ACC112 (cell line): Measurements from ENCODE around the gene PARD3B.
A peak's percentile ranks its signal among the peaks of the same experiment; 100 is the strongest.

ENCODE experiments used
- H2AFZ ChIP-seq: fragments of 200-600 bp; sonication (generic); one replicate; pipeline ENCODE4 v1.6.0; 2017; ENCODE audit warnings: antibody characterized with exemption, low read length; ENCODE audit not compliant: unreplicated experiment
- H3K27ac ChIP-seq: fragments of 200-600 bp; sonication (generic); 2 replicates; pipeline ENCODE4 v1.5.1; 2014; ENCODE audit warnings: low read depth, mild to moderate bottlenecking, antibody characterized with exemption, low read length, moderate library complexity
- H3K27me3 ChIP-seq: fragments of 200-600 bp; sonication (generic); 2 replicates; pipeline ENCODE4 v1.6.1; 2014; ENCODE audit warnings: mild to moderate bottlenecking, antibody characterized with exemption, low read length, moderate library complexity, mixed read lengths; ENCODE audit not compliant: insufficient read depth
- H3K36me3 ChIP-seq: fragments of 200-600 bp; sonication (generic); 2 replicates; pipeline ENCODE4 v1.6.1; 2016; ENCODE audit warnings: mild to moderate bottlenecking, antibody characterized with exemption, low read length, moderate library complexity, mixed read lengths; ENCODE audit not compliant: insufficient read depth
- H3K4me1 ChIP-seq: fragments of 200-600 bp; sonication (generic); one replicate; pipeline ENCODE4 v1.6.1; 2016; ENCODE audit warnings: low read length, mixed read lengths; ENCODE audit not compliant: insufficient read depth, unreplicated experiment, control insufficient read depth
- H3K4me3 ChIP-seq: fragments of 200-600 bp; sonication (generic); 2 replicates; pipeline ENCODE4 v1.5.1; 2014; ENCODE audit warnings: mild to moderate bottlenecking, low read depth, low read length
- H3K79me2 ChIP-seq: fragments of 200-600 bp; sonication (generic); one replicate; pipeline ENCODE4 v1.6.0; 2016; ENCODE audit warnings: low read length; ENCODE audit not compliant: control insufficient read depth, unreplicated experiment, insufficient read depth

The PARD3B gene

DNA sequence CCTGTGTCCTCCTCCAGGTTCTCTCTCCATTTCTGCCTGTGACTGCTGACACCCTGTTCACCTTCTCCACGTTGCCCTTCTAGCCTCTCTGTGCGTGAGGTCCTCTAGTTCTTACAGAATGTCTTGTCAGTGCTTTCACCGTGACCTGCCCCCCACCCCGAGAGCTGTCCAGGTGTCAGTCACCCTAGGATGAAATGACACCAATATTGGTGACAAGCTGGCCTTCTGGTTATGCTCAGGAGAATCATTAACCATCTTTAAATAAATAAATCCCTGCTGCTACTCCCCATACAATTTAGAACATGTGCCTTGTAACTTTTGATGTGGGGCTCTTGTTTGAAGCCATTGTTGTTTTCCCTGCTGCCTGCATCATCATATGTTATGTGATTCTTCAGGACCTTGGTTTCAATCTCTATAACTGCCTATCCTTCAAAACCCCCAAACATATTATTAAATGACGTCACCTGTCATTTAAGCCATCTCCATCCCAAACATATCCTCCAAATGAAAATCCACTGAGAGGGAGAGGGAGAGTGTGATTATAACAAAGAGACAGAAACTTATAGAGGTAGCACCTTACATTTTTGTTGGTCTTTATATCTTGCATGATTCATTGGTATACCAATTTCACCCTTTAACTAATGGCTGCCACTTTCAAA lies 496.3 kb downstream of the PARD3B start:
- H3K27me3 ChIP-seq, result no peaks in the 10 kb centered on the region
- H3K79me2 ChIP-seq, result no peaks in the 10 kb centered on the region
- H3K27ac ChIP-seq, result no peak overlapping the region
- H2AFZ ChIP-seq, result no peak overlapping the region
- H3K4me1 ChIP-seq, result no peaks in the 10 kb centered on the region
- no peaks in the 10 kb centered on the region for H3K36me3 ChIP-seq
- H3K4me3 ChIP-seq, result no peak overlapping the region

- H2AFZ ChIP-seq, result no peak overlapping the region
- H3K79me2 ChIP-seq, result no peaks in the 10 kb centered on the region
- no peak overlapping the region for H3K27ac ChIP-seq
- H3K4me1 ChIP-seq, result no peaks in the 10 kb centered on the region
- H3K4me3 ChIP-seq, result no peak overlapping the region
- H3K36me3 ChIP-seq, result no peaks in the 10 kb centered on the region
- H3K27me3 ChIP-seq, result no peaks in the 10 kb centered on the region
Measured at GRCh38 chr2:205043285-205043684, 498.0 kb downstream of the PARD3B start.

- no peak overlapping the region for H3K27ac ChIP-seq
- no peaks in the 10 kb centered on the region for H3K79me2 ChIP-seq
- H3K36me3 ChIP-seq, result no peaks in the 10 kb centered on the region
- no peak overlapping the region for H3K4me3 ChIP-seq
- H3K27me3 ChIP-seq, result no peaks in the 10 kb centered on the region
- H2AFZ ChIP-seq, result no peak overlapping the region
- no peaks in the 10 kb centered on the region for H3K4me1 ChIP-seq
Measured at GRCh38 chr2:205045706-205046105, 500.4 kb downstream of the PARD3B start.

DNA sequence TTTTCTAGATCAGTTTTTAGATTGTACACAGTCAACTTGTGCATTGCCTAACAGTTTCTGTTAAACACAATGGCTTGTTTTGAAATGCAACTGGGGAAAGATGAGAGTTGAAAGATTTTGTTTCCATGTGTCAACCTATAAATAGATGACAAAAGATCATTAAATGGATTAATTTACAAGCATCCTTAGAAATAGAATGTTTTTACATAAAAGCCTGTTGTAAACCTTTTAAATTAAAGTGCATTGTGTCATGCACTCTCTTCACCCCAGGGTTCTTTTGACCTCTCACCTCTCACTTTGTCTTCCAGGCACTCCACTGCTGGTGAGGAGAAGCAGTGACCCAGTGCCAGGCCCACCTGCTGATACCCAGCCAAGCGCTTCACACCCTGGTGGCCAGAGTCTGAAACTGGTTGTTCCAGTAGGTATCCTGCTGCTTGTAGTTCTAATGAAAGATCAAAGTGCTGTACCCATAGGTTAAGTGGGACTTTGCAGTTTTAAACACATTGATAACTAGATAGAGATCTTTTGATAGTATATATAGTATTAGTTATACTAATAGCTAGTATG lies 502.1 kb downstream of the PARD3B start:
- Histone ChIP-seq H3K4me3 (no peak overlapping the region), H3K4me1 (no peaks in the 10 kb centered on the region), H3K27me3 (no peaks in the 10 kb centered on the region), H2AFZ (no peak overlapping the region), H3K79me2 (no peaks in the 10 kb centered on the region), H3K27ac (no peak overlapping the region), H3K36me3 (no peaks in the 10 kb centered on the region)

DNA sequence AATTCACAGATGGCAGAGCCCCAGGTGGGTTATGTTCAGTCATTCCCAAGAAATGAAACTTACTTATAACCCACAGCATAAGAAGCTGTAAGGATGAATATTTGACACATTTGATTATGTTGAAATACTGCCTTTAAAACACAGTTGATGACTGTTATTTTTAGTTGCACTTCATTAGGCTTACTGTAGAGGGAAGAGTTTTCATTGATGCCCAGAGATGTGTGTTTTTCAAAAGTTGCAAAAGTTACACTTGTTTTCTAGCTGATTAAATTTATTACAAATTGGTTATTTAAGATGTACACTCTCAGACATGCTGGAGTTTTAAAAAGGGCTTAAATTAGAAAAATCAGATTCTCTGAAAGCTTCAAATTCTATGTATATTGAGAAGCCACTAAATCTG lies 506.1 kb downstream of the PARD3B start:
- H3K27me3 ChIP-seq, result no peaks in the 10 kb centered on the region
- H3K36me3 ChIP-seq, result no peaks in the 10 kb centered on the region
- no peak overlapping the region for H3K4me3 ChIP-seq
- no peaks in the 10 kb centered on the region for H3K79me2 ChIP-seq
- peaks cover 9% of the 10 kb centered on the region for H3K4me1 ChIP-seq
- no peak overlapping the region for H2AFZ ChIP-seq
- no peak overlapping the region for H3K27ac ChIP-seq

- no peak overlapping the region for H2AFZ ChIP-seq
Measured at GRCh38 chr2:205052781-205053180, 507.5 kb downstream of the PARD3B start.

GRCh38 chr2:205053827-205054410 lies 508.6 kb downstream of the PARD3B start:
- no peaks in the 10 kb centered on the region for H3K36me3 ChIP-seq
- no peak overlapping the region for H2AFZ ChIP-seq
- H3K4me3 ChIP-seq, result no peak overlapping the region
- H3K27ac ChIP-seq, result no peak overlapping the region
- peaks cover 9% of the 10 kb centered on the region for H3K4me1 ChIP-seq
- no peaks in the 10 kb centered on the region for H3K79me2 ChIP-seq
- H3K27me3 ChIP-seq, result no peaks in the 10 kb centered on the region

More at GRCh38 chr2:205052781-205053180, 507.5 kb downstream of the PARD3B start:
- no peaks in the 10 kb centered on the region for H3K79me2 ChIP-seq
- H3K27ac ChIP-seq, result no peak overlapping the region
- H3K27me3 ChIP-seq, result no peaks in the 10 kb centered on the region
- H3K4me1 ChIP-seq, result peaks cover 9% of the 10 kb centered on the region
- no peak overlapping the region for H3K4me3 ChIP-seq
- no peaks in the 10 kb centered on the region for H3K36me3 ChIP-seq

DNA sequence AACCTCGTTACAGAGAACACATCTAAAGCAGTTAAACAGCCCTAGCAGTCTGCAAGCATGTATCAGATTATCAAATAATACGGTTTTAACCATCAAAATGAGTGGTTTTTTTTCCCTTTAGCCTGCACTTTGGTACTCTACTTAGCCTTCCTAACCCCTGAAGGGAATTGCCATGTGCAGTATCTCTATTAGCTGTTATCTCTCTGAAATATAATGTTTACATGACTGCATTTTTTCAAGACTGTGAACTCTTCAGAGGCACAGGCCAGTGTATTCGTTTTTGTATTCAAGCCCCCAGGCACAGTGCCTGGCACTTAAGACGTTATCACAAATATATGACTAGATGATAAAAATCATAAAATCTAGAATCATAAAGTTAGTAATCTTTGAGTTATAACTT lies 509.5 kb downstream of the PARD3B start:
- no peak overlapping the region for H3K4me3 ChIP-seq
- H3K27me3 ChIP-seq, result no peaks in the 10 kb centered on the region
- H3K79me2 ChIP-seq, result no peaks in the 10 kb centered on the region
- H3K27ac ChIP-seq, result no peak overlapping the region
- no peaks in the 10 kb centered on the region for H3K36me3 ChIP-seq
- H3K4me1 ChIP-seq, result peaks cover 9% of the 10 kb centered on the region
- no peak overlapping the region for H2AFZ ChIP-seq

GRCh38 chr2:205055251-205055650 lies 510.0 kb downstream of the PARD3B start:
- no peak overlapping the region for H2AFZ ChIP-seq
- H3K27me3 ChIP-seq, result no peaks in the 10 kb centered on the region
- no peak overlapping the region for H3K27ac ChIP-seq
- H3K4me1 ChIP-seq, result peaks cover 9% of the 10 kb centered on the region
- H3K4me3 ChIP-seq, result peak overlapping the region; percentile 76; the same call in 1 of the 2 replicates
- no peaks in the 10 kb centered on the region for H3K79me2 ChIP-seq
- no peaks in the 10 kb centered on the region for H3K36me3 ChIP-seq

GRCh38 chr2:205056151-205056561 lies 510.9 kb downstream of the PARD3B start:
- no peaks in the 10 kb centered on the region for H3K27me3 ChIP-seq
- H3K27ac ChIP-seq, result no peak overlapping the region
- peak overlapping the region; percentile 76 for H3K4me3 ChIP-seq
- H3K36me3 ChIP-seq, result no peaks in the 10 kb centered on the region
- H3K4me1 ChIP-seq, result peaks cover 9% of the 10 kb centered on the region
- H2AFZ ChIP-seq, result peak overlapping the region; percentile 62
- H3K79me2 ChIP-seq, result no peaks in the 10 kb centered on the region

DNA sequence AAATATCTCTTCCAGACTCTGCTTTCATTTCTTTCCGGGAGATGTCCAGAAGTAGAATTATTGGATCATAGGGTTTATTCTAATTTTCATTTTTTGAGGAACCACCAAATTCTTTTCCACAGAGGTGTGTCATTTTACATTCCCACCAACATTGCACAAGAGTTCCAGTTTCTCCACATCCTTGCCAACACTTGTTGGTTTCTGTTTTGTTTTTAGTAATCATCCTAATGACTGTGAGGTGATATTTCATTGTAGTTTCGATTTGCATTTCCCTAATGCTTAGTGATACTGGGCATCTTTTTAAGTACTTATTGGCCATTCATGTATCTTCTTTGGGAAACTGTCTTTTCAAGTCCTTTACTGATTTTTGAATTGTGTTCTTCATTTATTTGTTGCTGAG lies 513.1 kb downstream of the PARD3B start:
- no peak overlapping the region for H3K4me3 ChIP-seq
- peaks cover 9% of the 10 kb centered on the region for H3K4me1 ChIP-seq
- H3K27ac ChIP-seq, result no peak overlapping the region
- no peak overlapping the region for H2AFZ ChIP-seq
- no peaks in the 10 kb centered on the region for H3K36me3 ChIP-seq
- no peaks in the 10 kb centered on the region for H3K79me2 ChIP-seq
- H3K27me3 ChIP-seq, result no peaks in the 10 kb centered on the region
